ENCODE data around the gene OTUB2.
A peak's percentile ranks its signal among the peaks of the same experiment; 100 is the strongest.

The OTUB2 gene

DNA sequence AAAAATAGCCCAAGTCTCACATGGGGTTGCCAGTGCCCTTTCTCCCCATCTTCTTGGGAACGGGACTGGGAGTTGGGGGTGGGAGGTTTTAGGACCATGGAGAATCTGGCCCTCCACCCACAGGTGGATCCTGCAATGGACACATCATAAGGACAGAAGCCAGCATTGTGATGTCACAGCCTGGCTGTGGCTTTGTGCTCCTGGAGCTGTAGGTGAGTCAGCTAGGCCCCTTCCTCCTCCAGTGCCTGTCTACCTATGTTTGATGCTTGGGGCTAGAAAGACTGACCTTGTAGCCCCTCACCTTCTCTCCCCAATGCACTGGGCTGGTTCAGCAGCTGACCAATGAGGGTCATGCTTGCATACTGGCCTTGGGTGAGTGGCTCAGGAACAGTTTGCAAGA, 29.1 kb upstream of the OTUB2 start, which contains the start of gene CCDC197:
CCDC197 (plus strand) TSS at position 220 of the 400 bp plus-strand sequence. CDS start 831 bp downstream, outside the sequence.
- no peak for DNase-seq (ENCODE audit: low spot score)

DNA sequence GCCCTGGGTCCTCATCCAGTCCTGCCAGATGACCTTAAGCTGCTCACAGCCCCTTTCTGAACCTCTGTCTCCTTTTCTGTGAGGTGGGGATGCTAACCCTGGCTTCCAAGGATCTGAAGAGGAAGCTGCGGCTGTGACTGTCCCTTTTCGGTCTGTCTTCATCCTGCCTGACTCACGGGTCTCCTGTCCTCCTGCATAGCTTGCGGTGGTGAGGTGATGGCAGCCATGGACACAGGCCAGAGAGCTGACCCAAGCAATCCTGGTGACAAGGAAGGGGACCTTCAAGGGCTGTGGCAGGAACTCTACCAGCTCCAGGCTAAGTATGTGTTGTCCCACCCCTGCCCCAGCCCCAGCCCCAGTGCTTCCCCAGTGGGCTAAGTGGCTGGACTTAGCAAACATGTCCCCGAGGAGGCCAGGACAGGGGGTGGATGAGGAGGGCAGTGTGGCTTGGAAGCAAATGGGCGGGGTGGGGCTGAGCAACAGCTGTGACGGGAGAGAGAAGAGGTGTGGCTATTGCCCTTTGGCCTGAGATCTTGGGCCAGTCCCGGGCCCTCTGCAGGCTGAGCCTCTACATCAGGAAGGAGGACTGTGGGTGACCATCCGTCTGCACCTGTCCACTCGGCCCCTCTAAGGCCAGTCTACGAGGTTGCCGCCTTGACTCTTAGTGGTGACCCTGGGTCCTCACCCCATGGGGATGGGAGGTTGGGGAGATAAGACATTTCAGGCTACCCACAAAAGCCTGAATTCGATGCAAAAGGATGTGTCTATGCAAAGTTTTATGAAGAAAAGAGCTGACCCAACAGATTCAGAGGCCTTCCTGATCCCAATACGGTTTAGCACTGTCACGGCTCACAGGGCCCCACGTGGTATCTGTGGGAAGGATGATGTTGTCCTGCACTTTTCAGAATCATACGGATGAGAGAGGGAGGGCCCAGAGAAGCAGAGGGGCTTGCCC, 27.9 kb upstream of the OTUB2 start:
- DNase-seq (ENCODE audit: low spot score), result no peak

DNA sequence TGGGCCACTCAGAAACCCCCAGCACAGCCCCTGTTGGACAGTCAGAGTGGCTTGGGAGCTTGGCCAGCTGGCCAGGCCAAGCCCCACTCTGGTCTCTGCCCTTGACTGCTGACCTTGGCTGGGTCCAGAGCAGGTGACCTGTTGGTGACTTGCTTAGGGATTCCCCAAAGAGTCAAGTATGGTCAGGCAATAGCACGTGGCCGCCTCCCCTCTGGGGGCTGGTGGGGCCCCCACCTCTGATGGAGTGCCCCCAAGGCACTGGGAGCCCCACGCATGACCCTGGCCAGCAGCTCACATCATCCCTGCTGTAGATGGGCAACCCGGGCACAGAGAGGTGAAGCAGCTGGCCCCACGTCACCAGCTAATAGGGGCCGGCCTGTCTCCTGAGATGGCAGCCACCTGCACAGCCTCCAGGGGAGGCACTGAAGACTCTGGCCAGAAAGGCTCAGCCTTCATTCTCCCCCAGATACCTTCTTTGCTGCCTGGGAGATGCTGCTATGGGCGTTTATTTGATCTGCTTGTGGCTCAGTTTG, 27.2 kb upstream of the OTUB2 start:
- no peak for DNase-seq (ENCODE audit: low spot score)

DNA sequence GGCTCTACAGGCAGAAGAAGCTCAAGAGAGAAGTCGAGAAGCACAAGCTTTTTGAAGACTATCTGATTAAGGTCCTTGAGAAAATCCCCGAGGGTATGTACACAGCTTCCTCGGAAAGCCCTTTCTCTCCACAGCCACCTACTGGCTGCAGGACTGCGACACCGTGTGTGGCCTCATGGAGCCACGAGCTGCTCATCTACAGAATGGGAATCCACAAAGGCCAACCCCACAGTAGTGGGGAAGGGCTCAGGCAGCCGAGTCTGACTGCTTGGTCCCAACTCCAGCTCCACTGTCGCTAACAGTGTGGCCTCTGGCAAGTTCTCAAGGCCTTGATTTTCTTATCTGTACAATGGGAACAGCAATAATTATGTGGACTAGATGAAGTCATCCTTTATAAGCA, 26.6 kb upstream of the OTUB2 start:
- no peak for DNase-seq (ENCODE audit: low spot score)

DNA sequence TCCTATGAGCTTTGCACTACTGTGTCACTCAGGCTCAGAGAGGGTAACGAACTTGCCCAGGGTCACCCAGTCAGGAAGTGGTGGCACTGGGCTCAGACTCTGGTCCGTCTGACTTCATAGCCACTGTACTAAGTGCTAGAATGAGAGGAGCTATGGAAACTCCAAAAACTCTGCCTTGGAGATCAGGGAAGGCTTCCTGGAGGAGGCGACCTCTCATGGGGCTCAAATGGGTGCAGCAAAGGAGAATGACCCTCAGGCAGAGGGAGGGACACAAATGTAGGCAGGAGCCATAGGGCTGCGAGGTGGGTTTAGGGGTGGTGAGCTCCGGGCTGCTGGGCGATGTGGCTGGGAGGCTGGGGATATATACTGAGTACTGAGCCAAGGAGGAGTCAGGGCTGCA, 25.9 kb upstream of the OTUB2 start:
- no peak for DNase-seq (ENCODE audit: low spot score)

DNA sequence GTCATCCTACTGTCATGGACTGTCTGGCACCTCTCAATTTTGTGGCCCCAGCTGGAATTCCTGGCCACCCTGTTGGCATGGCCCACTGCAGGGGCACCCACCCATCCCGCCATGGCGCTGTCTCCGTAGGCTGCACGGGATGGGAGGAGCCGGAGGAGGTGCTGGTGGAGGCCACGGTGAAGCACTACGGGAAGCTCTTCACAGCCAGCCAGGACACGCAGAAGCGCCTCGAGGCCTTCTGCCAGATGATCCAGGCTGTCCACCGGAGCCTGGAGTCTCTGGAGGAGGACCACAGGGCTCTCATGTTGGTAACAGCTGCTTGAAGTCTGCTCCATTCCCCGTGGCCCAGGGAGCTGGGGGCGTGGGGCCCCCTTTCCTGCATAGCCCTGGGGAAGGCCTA, 25.1 kb upstream of the OTUB2 start:
- DNase-seq (ENCODE audit: low spot score), result no peak

DNA sequence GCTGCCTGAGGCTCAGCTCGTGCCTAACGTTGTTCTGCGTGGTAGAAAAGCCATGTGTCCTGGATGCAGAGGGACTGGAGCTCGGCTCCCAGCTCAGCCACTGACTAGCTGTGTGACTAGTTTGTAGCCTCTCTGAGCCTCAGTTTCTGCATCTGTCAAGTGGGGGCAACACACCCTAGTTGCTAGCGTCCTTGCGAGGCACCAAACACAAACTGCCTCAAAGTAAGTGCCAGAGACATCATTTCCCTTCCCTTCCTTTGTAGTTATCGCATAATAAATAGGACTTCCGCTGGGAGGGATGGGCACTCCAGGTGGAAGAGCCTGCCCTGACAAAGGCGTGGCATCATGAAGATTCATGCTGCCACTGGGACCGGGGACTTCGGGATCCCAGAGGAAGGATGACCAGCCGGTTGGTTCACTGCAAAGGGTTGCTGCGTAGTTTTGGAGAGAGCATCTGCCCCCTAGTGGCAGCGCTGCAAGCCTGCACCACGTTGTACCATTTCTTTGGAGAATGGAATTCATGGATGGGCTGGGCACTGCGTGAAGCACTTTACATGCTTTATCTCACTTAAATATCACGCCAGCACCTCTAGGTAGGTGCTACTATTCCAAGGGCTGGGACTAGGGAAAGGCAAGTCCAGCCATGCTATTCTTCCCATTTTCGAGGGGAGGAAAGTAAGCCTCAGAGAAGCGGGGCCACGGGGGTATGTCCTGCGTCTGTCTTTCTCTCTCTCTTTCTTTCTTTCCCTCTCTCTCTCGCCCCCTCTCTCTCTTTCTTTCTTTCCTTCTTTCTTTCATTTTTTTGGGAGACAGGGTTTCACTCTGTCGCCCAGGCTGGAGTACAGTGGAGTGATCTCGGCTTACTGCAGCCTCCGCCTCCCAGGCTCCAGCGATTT, 24.4 kb upstream of the OTUB2 start:
- DNase-seq (ENCODE audit: low spot score), result peak; percentile 68

DNA sequence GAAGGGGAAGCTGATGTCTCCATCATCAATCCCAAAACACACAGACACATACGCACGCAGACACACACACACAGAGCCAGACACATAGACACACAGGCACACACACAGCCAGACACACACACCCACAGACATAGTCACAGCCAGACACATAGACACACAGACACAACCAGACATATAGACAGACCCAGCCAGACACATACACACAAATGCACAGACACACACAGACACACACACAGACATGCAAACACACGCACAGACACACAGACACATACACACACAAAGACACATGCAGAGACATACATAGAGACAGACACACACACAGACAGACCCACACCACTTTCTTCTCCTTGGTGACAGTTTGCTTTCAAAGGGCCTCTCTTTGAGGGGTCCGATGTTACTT, 22.7 kb upstream of the OTUB2 start:
- DNase-seq (ENCODE audit: low spot score), result no peak

DNA sequence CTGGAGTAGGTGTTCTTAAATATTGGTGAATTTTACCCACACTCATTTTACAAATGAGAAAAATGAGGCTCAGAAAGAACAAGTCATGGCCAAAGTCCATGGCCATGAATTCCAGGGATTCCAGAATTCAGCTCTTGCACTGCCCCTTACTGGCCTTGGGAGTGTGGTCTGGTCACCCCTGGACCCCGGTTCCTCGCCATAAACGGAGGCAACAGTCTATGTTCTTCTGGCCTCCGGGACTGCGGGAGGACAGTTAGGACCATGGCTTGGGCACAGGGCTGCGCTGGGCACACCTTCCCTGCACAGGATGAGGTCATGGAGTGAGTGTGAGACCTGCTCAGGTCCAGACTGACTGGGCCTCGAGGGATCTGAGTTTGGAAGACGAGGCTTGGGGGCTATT, 22.1 kb upstream of the OTUB2 start:
- DNase-seq (ENCODE audit: low spot score), result no peak

DNA sequence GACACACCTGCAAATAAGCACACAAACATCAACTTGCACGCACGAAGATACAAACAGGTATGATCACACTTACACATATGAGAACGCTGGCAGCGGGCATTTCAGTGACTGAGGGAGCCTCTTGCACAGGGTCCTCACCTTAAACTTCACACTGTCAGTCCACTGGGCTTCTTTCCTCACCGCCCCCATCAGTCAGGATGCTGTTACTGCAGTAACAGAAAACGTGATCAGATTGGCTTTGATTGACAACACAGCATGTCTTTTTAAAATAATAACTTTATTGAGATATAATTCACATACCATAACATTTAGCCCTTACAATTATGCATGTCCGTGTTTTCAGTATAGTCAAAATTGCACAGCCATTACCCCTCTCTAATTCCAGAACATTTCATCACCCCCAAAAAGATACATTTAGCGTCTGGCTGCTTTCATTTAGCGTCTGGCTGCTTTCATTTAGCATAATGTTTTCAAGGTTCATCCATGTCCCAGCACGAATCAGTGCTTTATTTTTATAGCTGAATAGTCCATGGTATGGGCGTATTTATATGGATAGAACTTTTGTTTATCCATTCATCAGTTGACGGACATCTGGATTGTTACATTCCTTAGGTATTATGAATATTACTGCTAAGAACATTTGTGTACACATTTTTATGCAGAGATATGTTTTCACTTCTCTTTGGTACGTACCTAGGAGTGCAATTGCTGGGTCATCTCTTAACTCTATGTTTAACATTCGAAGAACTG, 20.6 kb upstream of the OTUB2 start:
- peak; percentile 26 for DNase-seq (ENCODE audit: low spot score)

DNA sequence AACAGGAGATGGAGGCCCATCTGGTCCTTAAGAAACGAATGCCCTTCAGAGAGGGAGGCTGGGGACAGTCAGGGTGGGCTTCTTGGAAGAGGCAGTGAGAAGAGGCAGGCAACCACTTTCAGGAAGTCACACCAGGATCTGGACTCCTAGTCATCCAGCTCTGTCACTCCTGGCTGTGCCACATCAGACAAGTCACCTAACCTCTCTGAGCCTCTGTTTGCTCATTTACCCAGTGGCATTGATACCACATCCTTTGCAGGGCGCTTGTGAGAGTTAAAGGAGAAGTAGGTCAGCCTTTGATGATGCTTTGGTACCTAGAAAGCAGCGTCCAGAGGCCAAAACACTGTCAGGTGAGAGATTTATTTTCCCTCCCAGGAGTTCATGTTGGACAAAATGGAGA, 17.9 kb upstream of the OTUB2 start:
- DNase-seq (ENCODE audit: low spot score), result peak; percentile 24

DNA sequence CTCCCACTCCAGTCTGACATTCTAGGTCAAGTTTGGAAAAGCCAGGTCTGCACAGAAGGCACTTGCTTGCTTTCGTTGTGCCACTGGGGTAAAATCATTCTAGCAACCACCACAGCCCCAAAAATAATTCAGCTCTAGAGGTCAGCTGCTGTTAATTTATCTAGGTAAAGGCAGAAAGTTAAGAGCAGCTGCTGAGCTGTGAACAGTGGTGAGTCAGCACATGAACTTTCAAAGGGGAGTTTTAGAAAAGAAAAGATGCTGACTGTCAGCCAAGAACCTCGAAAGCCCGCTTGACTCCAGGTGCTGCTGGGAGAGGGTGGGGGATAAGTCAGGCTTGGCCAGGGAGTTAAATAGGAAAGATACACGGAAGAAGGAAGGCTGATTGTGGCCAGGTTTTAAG, 16.4 kb upstream of the OTUB2 start:
- DNase-seq (ENCODE audit: low spot score), result no peak

DNA sequence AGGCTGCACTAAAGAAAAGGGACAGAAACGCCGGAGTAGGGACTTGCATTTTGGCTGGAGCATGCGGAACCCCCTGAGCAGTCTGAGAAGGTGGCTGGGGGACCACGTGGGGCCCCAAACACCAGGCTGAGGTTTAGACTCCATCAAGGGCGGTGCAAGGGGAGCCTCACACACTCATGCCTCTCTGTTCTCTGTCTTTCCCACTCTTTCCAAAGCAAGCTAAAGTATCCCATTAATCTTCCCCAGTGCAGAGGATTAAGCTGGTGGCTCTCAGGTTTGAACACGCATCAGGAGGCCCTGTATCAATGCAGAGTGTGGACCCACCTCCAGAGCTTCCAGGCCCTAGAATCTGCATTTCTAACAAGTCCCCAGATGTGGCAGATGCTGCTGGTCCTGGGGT, 15.5 kb upstream of the OTUB2 start:
- no peak for DNase-seq (ENCODE audit: low spot score)

DNA sequence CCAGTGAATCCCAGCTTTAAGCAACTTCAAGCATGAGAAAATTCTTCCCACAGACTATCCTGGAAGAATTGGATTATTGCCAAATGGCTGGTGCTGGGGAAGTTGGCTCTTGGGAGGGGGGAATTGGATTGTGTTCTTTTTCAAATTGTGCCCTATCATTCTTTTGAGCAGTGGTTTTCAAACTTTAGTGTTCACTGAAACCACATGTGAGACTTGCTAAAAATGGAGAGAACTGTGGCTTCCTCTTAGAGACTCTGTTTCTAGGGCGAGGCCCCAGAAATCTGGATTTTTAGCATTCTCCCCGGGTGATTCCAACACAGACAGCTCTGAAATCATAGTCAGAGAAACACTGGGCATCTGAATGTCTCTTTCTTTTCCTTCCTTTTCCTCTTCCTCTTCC, 14.3 kb upstream of the OTUB2 start:
- DNase-seq (ENCODE audit: low spot score), result peak; percentile 56

DNA sequence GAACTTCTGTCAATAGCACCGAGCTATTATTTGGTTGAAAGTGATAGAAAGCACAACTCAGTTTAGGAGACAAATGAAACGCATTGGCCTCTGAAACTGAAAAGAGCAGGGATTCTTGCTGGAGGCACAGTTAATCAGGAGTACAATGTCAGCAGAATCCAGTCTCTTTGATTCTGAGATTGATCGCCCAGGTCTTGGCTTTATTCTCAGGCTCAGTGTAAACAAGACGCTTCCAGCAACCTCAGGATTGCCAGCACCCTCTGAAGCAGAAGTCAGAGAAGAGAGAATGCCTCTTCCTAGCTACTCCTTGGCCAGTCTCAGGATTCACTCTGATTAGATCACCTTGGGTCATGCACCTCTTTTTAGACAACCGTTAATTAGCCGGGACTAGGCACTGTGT, 11.8 kb upstream of the OTUB2 start:
- no peak for DNase-seq (ENCODE audit: low spot score)

DNA sequence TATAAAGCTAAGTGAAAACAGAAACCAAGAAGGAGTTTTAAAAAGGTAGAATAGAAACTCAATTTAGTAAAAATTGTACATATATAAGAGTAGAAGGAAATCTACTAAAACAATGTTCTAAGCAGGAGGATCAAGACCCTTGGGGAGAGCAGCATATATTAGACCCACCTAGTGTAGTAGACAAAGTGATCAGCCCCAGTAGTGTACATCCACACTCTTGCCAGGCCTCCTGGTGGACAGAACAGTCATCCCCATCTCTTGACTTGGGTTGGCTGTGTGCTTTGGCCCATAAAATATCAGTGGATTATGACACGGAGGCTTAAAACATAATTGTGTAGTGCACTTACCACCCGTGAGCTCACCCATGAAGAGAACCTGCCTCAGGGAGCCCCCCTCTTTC, 10.9 kb upstream of the OTUB2 start:
- no peak for DNase-seq (ENCODE audit: low spot score)

DNA sequence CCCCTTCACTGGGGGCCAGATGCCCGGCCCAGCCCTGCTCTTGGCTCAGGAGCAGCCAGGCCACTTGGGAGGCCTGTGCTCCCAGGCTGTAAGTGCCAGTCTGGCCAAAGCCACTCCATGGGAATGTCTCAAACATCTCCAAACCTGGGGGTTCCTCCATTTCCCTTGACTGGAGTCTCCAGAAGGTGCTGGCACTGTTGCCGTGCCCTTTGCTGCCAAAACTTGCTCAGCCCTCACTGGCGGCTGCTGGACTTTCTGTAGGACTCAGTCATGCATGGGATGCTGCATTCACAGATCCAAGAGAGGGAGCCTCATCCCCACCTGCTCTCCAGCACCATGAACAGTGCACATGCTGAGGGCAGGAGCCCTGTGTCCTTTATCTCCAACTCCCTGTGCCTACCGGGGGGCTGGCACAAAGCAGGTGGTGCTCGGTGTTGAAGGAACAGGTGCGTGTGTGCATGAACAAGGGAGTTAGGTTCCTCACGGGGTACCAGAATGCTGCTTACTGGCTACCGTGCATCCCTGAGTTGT, 9.6 kb upstream of the OTUB2 start:
- no peak for DNase-seq (ENCODE audit: low spot score)

DNA sequence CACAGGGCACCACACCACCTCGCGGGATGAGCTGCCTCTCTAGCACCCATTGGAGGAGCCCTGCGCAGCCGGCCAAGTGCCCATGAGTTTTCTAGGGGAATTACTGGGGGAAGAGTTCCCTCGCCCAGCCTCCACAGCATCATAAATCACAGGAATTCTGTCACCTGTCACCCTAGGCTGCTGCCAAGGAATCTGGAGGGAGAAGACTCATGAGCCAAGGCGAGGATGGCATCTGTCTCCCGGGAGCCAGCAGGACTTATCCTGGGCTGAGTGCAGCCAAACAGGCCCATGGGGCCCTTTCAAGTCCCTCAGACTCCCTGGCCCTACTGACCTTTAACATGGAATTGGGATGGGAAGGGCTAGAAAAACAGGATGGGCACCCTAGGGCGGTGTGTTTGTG, 7.8 kb upstream of the OTUB2 start:
- no peak for DNase-seq (ENCODE audit: low spot score)

DNA sequence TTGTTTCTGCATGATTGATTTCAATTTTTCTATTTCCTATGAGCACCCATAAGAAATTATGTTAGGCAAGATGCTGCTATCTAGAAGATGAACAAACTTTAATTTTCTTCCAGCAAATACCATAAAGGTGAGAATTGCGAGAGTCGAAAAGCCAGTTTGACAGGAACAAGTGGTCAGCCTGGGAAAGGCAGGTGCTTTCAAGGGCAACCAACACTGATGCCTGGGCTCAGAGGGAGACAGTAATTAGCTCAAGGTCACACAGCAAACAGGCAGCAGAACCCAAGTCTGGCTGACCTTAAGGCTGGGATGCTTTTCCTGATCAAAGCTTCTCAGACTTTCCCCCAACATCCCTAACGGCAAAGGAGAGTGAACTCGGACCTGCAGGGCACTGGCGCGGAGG, 6.8 kb upstream of the OTUB2 start:
- DNase-seq (ENCODE audit: low spot score), result no peak

DNA sequence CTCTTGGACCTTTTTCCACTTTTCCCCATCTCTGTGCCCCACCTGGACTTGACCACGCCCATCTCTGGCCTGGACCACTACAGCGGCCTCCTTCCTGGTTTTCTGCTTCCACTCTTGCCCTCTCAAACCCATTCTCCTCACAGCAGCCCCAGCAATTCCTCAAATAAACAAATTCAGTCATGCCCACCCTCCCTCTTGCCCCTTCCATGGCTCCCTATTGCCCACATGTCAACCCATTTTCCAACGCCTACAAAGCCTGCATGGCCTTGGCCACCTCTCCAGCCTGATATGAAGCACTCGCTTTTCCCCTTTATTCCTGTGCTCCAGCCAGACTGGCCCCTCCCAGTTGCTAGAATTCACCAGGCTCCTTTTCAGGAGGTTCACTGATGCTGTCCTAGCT, 5.9 kb upstream of the OTUB2 start:
- DNase-seq (ENCODE audit: low spot score), result no peak

DNA sequence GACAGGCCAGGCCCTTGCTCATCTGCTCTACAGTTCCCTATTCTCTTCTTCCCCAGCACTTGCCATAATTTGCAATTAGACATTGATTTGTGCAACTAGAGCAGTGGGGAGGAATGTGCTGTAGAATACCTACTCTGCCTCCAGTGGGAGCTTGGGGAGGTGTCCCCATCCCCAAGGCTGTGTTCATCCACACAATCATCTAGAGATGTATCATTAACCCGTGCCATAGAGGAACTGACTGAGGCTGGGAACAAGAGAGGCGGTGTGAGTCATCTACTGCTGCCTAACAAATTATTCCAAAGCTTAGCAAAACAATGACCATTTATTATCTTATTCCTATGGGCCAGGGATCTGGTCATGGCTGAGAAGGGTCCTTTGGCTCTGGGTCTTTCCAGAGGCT, 5.1 kb upstream of the OTUB2 start:
- DNase-seq (ENCODE audit: low spot score), result no peak
